HepG2 (cell line): ENCODE results near the gene KLHL17. TPM values are rescaled to one million over a fixed set of nuclear protein-coding genes. Genes with fewer than 3 reads are reported as not detected.
"Not testable (repeated sequence)": the region's sequence is repeated elsewhere in the genome, so short reads cannot be mapped to it uniquely, and the experiment has no call there.

Source experiments
- ATAC-seq: fragments of 200-7000 bp; cut with Tn5 transposase; 3 replicates; pipeline ENCODE4 v1.9.1; 2020; ENCODE audit warnings: mild to moderate bottlenecking, moderate library complexity
- BruUV-seq: library from RNA; stranded (reverse); fragments of 400-500 nt; replicated peaks from 2 replicates; lab custom pipeline; 2021; lab: Mats Ljungman, UMichigan
- CTCF ChIA-PET: fragments of 300-600 bp; formaldehyde crosslinking; extraction: SDS; loops from one replicate; lab custom pipeline; 2021; ENCODE audit warnings: low total read pairs, inconsistent platforms, low intra/inter-chr PET ratio; lab: Yijun Ruan, JAX
- POLR2A ChIA-PET: fragments of 350-600 bp; sonication (Branson Sonifier 250); formaldehyde crosslinking; loops from one replicate; lab custom pipeline; 2020; ENCODE audit warnings: antibody characterized with exemption, inconsistent platforms; lab: Yijun Ruan, JAX
- DNase-seq: peaks from one replicate; pipeline ENCODE4 v3.0.0-alpha.2; 2015; ENCODE audit warnings: low spot score
- FAIRE-seq: peaks from 3 replicates; lab custom pipeline; 2011; peaks lifted over from hg19 to GRCh38; lab: Jason Lieb, UNC
- H2AFZ ChIP-seq: one replicate; pipeline ENCODE4 v1.6.1; 2011; ENCODE audit warnings: low read length, inconsistent platforms
- H3K27ac ChIP-seq: fragments of 300-600 bp; 3 replicates; pipeline ENCODE4 v1.8.0; 2011; ENCODE audit warnings: mixed run types, mild to moderate bottlenecking, mixed read lengths, low read length, inconsistent platforms; ENCODE audit not compliant: insufficient read depth; ENCODE audit errors: extremely low read length
- H3K27me3 ChIP-seq, 2 experiments: fragments of 200-600 bp in 1 of 2; 2 replicates in 1 of 2; 3 replicates in 1 of 2; pipeline versions ENCODE4 v1.6.0 to v1.8.0; 2011; ENCODE audit warnings: low read length in 2 of 2, mild to moderate bottlenecking in 2 of 2, moderate library complexity in 2 of 2, inconsistent platforms in 1 of 2; ENCODE audit not compliant: insufficient read depth in 2 of 2, control insufficient read depth in 1 of 2
- H3K36me3 ChIP-seq, 2 experiments: fragments of 200-600 bp in 1 of 2; replicated peaks in 1 of 2; 2 replicates in 1 of 2; 3 replicates in 1 of 2; pipeline versions ENCODE4 v1.5.1 to v1.8.0; 2011; ENCODE audit warnings: low read length in 2 of 2, inconsistent platforms in 1 of 2; ENCODE audit not compliant: insufficient read depth in 2 of 2, control insufficient read depth in 1 of 2
- H3K4me1 ChIP-seq: 2 replicates; pipeline ENCODE4 v1.5.1; 2012; ENCODE audit warnings: low read length, inconsistent platforms; ENCODE audit not compliant: insufficient read depth
- H3K4me2 ChIP-seq: 2 replicates; pipeline ENCODE4 v1.6.0; 2011; ENCODE audit warnings: low read depth, low read length, inconsistent platforms
- H3K4me3 ChIP-seq, 3 experiments: fragments of 200-600 bp in 1 of 3; sonication (generic), shearing (Covaris generic) in 1 of 3; replicated peaks in 1 of 3; 2 replicates each; pipeline ENCODE4 v1.5.1; 2011 to 2016; ENCODE audit warnings: low read length in 3 of 3, inconsistent platforms in 2 of 3, low read depth in 2 of 3, mild to moderate bottlenecking in 2 of 3, control low read depth in 1 of 3, mixed read lengths in 1 of 3; ENCODE audit not compliant: insufficient read depth in 1 of 3
- H3K79me2 ChIP-seq: one replicate; pipeline ENCODE4 v1.6.1; 2011; ENCODE audit warnings: low read length, inconsistent platforms; ENCODE audit not compliant: insufficient read depth
- H3K9ac ChIP-seq: 2 replicates; pipeline ENCODE4 v1.6.0; 2011; ENCODE audit warnings: mild to moderate bottlenecking, low read depth, low read length, inconsistent platforms; ENCODE audit not compliant: insufficient read depth
- H3K9me3 ChIP-seq: 2 replicates; pipeline ENCODE4 v1.5.1; 2012; ENCODE audit warnings: mild to moderate bottlenecking, low read length
- H4K20me1 ChIP-seq: 2 replicates; pipeline ENCODE4 v1.6.0; 2011; ENCODE audit warnings: inconsistent platforms, mild to moderate bottlenecking, low read length, moderate library complexity; ENCODE audit not compliant: insufficient read depth
- ATM ChIP-seq: fragments of 450-650 bp; IDR thresholded peaks from 2 replicates; pipeline ENCODE4 v1.7.1; 2017; ENCODE audit warnings: mild to moderate bottlenecking, borderline replicate concordance
- CBX2 ChIP-seq, 2 experiments: fragments of 200-600 bp in 1 of 2; sonication (generic); formaldehyde crosslinking in 1 of 2; IDR thresholded peaks; 2 replicates each; pipeline versions ENCODE4 v1.7.0 to v1.8.1; 2018 to 2022; ENCODE audit warnings: low read depth in 2 of 2, low read length in 1 of 2, mild to moderate bottlenecking in 1 of 2, missing genetic modification reagents in 1 of 2
- DR1 ChIP-seq: sonication (generic); formaldehyde crosslinking; IDR thresholded peaks from 2 replicates; pipeline ENCODE4 v1.8.0; 2021; ENCODE audit warnings: mild to moderate bottlenecking, missing genetic modification reagents, inconsistent platforms
- ELF4 ChIP-seq: sonication (generic); formaldehyde crosslinking; IDR thresholded peaks from 2 replicates; pipeline ENCODE4 v1.5.0; 2020; ENCODE audit warnings: missing genetic modification reagents, mild to moderate bottlenecking, moderate library complexity, borderline replicate concordance
- EP300 ChIP-seq, 3 experiments: sonication (generic) in 1 of 3; formaldehyde crosslinking in 1 of 3; IDR thresholded peaks; 2 replicates each; pipeline versions ENCODE4 v1.5.1 to v1.6.1; 2011 to 2020; ENCODE audit warnings: low read depth in 2 of 3, low read length in 2 of 3, borderline replicate concordance in 1 of 3, improper control_type of control experiment in 1 of 3, mild to moderate bottlenecking in 1 of 3, missing genetic modification reagents in 1 of 3, moderate library complexity in 1 of 3
- FOXA3 ChIP-seq: IDR thresholded peaks from 2 replicates; pipeline ENCODE4 v1.6.1; 2016; ENCODE audit warnings: missing genetic modification reagents, missing compliant biosample characterization
- RFX3 ChIP-seq: IDR thresholded peaks from 2 replicates; pipeline ENCODE4 v1.6.1; 2016; ENCODE audit warnings: missing biosample characterization, missing genetic modification reagents
- SIN3B ChIP-seq: fragments of 150-350 bp; IDR thresholded peaks from 2 replicates; pipeline ENCODE4 v1.6.1; 2014; ENCODE audit warnings: low read length
- TAF15 ChIP-seq: fragments of 200-400 bp; formaldehyde crosslinking; IDR thresholded peaks from one replicate; pipeline ENCODE4 v1.6.1; 2018; ENCODE audit warnings: mild to moderate bottlenecking, low read depth, low read length; ENCODE audit not compliant: poor library complexity, severe bottlenecking
- THAP8 ChIP-seq: sonication (generic); formaldehyde crosslinking; IDR thresholded peaks from 2 replicates; pipeline ENCODE4 v1.5.1; 2020; ENCODE audit warnings: missing genetic modification reagents, mild to moderate bottlenecking, borderline replicate concordance
- ZNF260 ChIP-seq: sonication (generic); formaldehyde crosslinking; IDR thresholded peaks from 2 replicates; pipeline ENCODE4 v1.4.0; 2020; ENCODE audit warnings: missing genetic modification reagents, low read depth, mild to moderate bottlenecking, borderline replicate concordance
- ZNF556 ChIP-seq: sonication (generic); formaldehyde crosslinking; IDR thresholded peaks from 2 replicates; pipeline ENCODE4 v1.4.0; 2020; ENCODE audit warnings: mild to moderate bottlenecking, missing genetic modification reagents, borderline replicate concordance
- ZNF678 ChIP-seq: sonication (generic); formaldehyde crosslinking; IDR thresholded peaks from 2 replicates; pipeline ENCODE4 v1.4.0; 2020; ENCODE audit warnings: mild to moderate bottlenecking, missing genetic modification reagents
- WGBS: methylation state at CpG from one replicate; pipeline ENCODE4 v1.1.6; 2017; ENCODE audit warnings: low lambda C conversion rate; 5-methylcytosine and 5-hydroxymethylcytosine counted together
- in situ Hi-C: cut with HindIII; loops from 2 replicates; pipeline ENCODE4 v1.10.0; 2017; ENCODE audit warnings: low pct_unique_long_range_greater_than_20kb; ENCODE audit not compliant: extremely low pct_ligation_motif_present
- intact Hi-C: fragments of 100-400 bp; cut with micrococcal nuclease; formaldehyde crosslinking; loops from one replicate; pipeline ENCODE4 v1.10.0; 2022; ENCODE audit not compliant: unreplicated experiment
- polyA plus RNA-seq, 8 experiments: library from polyadenylated mRNA; depleted of rRNA in 3 of 8; stranded (reverse) in 7 of 8; unstranded in 1 of 8; fragments of >200 nt; fragmentation: Illumina TruSeq in 4 of 8; extraction: Trizol in 4 of 8; gene quantifications; 2 replicates each; pipeline versions ENCODE4 v1.2.1 to v1.2.3, GENCODE V29; 2011 to 2016; ENCODE audit warnings: low read depth in 4 of 8, missing spikeins in 1 of 8, mixed read lengths in 1 of 8; ENCODE audit not compliant: insufficient read depth in 1 of 8
- total RNA-seq, 5 experiments: library from RNA; depleted of rRNA; stranded (reverse); fragments of >200 nt; fragmentation: Illumina TruSeq; extraction: Trizol; gene quantifications; 2 replicates each; pipeline ENCODE4 v1.2.3, GENCODE V29; 2016; ENCODE audit warnings: low read depth in 1 of 5
- TF ChIP-seq, protein P1 (sequence below): sonication (generic); formaldehyde crosslinking; IDR thresholded peaks from 2 replicates; pipeline ENCODE4 v1.5.1; 2020; ENCODE audit warnings: missing genetic modification reagents, mild to moderate bottlenecking, borderline replicate concordance
- TF ChIP-seq, protein P2 (sequence below): sonication (generic); formaldehyde crosslinking; IDR thresholded peaks from 2 replicates; pipeline ENCODE4 v1.8.1; 2023; ENCODE audit warnings: missing genetic modification reagents, inconsistent platforms, borderline replicate concordance

The KLHL17 gene
- total and polyA plus RNA-seq, 2 of the 13 experiments (the other 11 are each of a cell fraction or from before 2014, with no cell fraction given), result 9.3 to 24.7 TPM

DNA sequence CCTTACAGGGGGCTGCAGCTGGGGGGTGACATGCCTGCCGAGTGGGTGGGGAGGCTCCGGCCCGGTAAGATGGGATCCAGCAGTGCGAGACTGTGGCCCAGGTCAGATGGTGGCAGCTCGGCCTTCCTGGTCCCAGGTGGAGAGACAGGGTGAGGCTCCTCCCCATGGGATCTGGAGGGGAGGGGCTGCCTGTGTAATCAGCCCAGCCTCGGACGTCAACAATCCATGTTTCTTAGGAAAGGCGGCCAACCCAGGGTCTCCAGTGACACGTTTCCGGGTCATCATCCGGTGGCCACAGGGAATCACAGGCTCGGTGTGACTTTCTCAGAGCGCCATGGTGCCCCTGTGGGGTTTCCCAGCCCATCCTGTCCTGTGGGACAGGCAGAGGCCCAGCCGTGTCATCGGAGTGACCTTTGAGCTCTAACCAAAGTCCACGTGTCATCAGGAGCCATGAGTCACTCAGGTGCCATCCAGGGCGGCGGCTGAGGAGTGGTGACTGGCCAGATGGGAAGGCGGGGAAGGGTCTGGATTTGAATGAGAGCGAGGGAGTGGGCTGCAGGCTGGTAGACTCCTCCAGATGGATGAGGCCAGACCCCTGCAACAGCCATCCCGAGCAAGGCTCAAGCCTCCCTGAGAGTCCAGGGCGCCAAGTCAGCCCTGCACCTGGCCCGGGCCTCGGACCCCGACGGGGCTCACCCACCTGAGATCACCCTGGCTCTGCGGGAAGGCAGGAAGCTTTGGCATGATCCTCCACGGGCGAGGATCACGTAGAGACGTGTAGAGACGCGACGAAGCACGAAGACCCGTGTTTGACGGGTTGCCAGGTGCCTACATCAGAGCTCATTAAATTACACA lies 46.1 kb downstream of the KLHL17 start (continued):
- TF ChIP-seq, protein P1, sequence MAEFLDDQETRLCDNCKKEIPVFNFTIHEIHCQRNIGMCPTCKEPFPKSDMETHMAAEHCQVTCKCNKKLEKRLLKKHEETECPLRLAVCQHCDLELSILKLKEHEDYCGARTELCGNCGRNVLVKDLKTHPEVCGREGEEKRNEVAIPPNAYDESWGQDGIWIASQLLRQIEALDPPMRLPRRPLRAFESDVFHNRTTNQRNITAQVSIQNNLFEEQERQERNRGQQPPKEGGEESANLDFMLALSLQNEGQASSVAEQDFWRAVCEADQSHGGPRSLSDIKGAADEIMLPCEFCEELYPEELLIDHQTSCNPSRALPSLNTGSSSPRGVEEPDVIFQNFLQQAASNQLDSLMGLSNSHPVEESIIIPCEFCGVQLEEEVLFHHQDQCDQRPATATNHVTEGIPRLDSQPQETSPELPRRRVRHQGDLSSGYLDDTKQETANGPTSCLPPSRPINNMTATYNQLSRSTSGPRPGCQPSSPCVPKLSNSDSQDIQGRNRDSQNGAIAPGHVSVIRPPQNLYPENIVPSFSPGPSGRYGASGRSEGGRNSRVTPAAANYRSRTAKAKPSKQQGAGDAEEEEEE (CRISPR knock-in tag), result peak; percentile 62; the same call in 1 of the 2 replicates
- TF ChIP-seq RFX3 (CRISPR knock-in tag) (peak; percentile 19; the same call in 1 of the 2 replicates), ATM (no peak), EP300 (IDR thresholded peaks at IDR 0.05; ENCODE audit: low read depth in 2 of 2, low read length in 2 of 2) (peak; percentile 85), EP300 (CRISPR knock-in tag; IDR thresholded peaks at IDR 0.05; ENCODE audit: borderline replicate concordance) (peak; percentile 70), ZNF260 (CRISPR knock-in tag) (no peak), ZNF556 (CRISPR knock-in tag) (peak; percentile 88), FOXA3 (CRISPR knock-in tag) (peak; percentile 78; the same call in 1 of the 2 replicates), CBX2 (IDR thresholded peaks at IDR 0.05; ENCODE audit: low read depth, low read length) (no peak), CBX2 (CRISPR knock-in tag; IDR thresholded peaks at IDR 0.05; ENCODE audit: low read depth) (no peak), SIN3B (no peak), THAP8 (CRISPR knock-in tag) (no peak), ZNF678 (CRISPR knock-in tag) (no peak), DR1 (CRISPR knock-in tag) (peak; percentile 75), TAF15 (peak; percentile 66), ELF4 (CRISPR knock-in tag) (no peak)
- TF ChIP-seq, protein P2, sequence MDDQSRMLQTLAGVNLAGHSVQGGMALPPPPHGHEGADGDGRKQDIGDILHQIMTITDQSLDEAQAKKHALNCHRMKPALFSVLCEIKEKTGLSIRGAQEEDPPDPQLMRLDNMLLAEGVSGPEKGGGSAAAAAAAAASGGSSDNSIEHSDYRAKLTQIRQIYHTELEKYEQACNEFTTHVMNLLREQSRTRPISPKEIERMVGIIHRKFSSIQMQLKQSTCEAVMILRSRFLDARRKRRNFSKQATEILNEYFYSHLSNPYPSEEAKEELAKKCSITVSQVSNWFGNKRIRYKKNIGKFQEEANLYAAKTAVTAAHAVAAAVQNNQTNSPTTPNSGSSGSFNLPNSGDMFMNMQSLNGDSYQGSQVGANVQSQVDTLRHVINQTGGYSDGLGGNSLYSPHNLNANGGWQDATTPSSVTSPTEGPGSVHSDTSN (CRISPR knock-in tag), result no peak
- TF ChIP-seq, all 625 proteins: peak for 343

- H2AFZ ChIP-seq, H3K9me3 ChIP-seq, ATAC-seq, H4K20me1 ChIP-seq, H3K27ac ChIP-seq, H3K4me3 ChIP-seq, in situ Hi-C loops, CTCF ChIA-PET, POLR2A ChIA-PET, H3K9ac ChIP-seq, H3K4me2 ChIP-seq, H3K27me3 ChIP-seq, DNase-seq, H3K36me3 ChIP-seq, H3K79me2 ChIP-seq, FAIRE-seq, BruUV-seq: not testable (repeated sequence)
- 61% methylated on average over 8 of the region's 8 CpGs for WGBS
- intact Hi-C loops, result loop anchor here (5.0 kb wide), 1 partner anchor 47 kb away; no protein-coding TSS in a partner anchor
- peaks cover 38% of the 10 kb centered on the region for H3K4me1 ChIP-seq
Measured at GRCh38 chr1:1010131-1010530, 49.7 kb downstream of the KLHL17 start.
